Natural killer cell (primary cell): ENCODE measurements around the gene FAM193A. TPM values are rescaled to one million over a fixed set of nuclear protein-coding genes. Genes with fewer than 3 reads are reported as not detected.

Experiments
- ATAC-seq, 3 donors: fragments of 150-1000 bp in 2 of 3; fragments of 200-7000 bp in 1 of 3; cut with Tn5 transposase; 1 replicate in 1 of 3; 2 replicates in 2 of 3; pipeline ENCODE4 v1.10.0; 2021; ENCODE audit warnings: mild to moderate bottlenecking in 2 of 3, moderate library complexity in 2 of 3
- DNase-seq, 2 donors: peaks; one replicate each; pipeline versions ENCODE4 v3.0.0 to v3.0.0-alpha.2; 2013 to 2021; ENCODE audit warnings: mixed read lengths in 1 of 2
- H3K27ac ChIP-seq: one replicate; pipeline ENCODE4 v1.5.1; 2013; ENCODE audit warnings: mild to moderate bottlenecking, low read length
- H3K27me3 ChIP-seq: one replicate; pipeline ENCODE4 v1.6.1; 2013; ENCODE audit warnings: low read length; ENCODE audit not compliant: control insufficient read depth, insufficient read depth
- H3K36me3 ChIP-seq: one replicate; pipeline ENCODE4 v1.6.1; 2013; ENCODE audit warnings: low read length; ENCODE audit not compliant: control insufficient read depth, insufficient read depth
- H3K4me1 ChIP-seq: one replicate; pipeline ENCODE4 v1.6.1; 2013; ENCODE audit warnings: low read length; ENCODE audit not compliant: control insufficient read depth, insufficient read depth
- H3K4me3 ChIP-seq: one replicate; pipeline ENCODE4 v1.5.1; 2013; ENCODE audit warnings: low read length
- H3K9me3 ChIP-seq: one replicate; pipeline ENCODE4 v1.6.1; 2013; ENCODE audit warnings: low read length; ENCODE audit not compliant: control insufficient read depth, insufficient read depth
- H3K27ac Mint-ChIP-seq, 2 donors: one replicate each; pipeline ENCODE4 v1.8.0; 2022; ENCODE audit warnings: mild to moderate bottlenecking in 2 of 2, mixed read lengths in 2 of 2, moderate library complexity in 1 of 2
- H3K27me3 Mint-ChIP-seq, 2 donors: one replicate each; pipeline ENCODE4 v1.8.0; 2022; ENCODE audit warnings: low read depth in 2 of 2, mixed read lengths in 2 of 2
- H3K36me3 Mint-ChIP-seq: one replicate; pipeline ENCODE4 v1.8.0; 2022; ENCODE audit warnings: mixed read lengths
- H3K4me1 Mint-ChIP-seq, 2 donors: one replicate each; pipeline ENCODE4 v1.8.0; 2022; ENCODE audit warnings: mixed read lengths in 2 of 2
- H3K4me3 Mint-ChIP-seq: one replicate; pipeline ENCODE4 v1.8.0; 2022; ENCODE audit warnings: mild to moderate bottlenecking, moderate library complexity, mixed read lengths
- H3K9me3 Mint-ChIP-seq, 2 donors: one replicate each; pipeline ENCODE4 v1.8.0; 2022; ENCODE audit warnings: mixed read lengths in 2 of 2
- CTCF ChIP-seq: fragments of 200-600 bp; IDR thresholded peaks from one replicate; pipeline ENCODE4 v1.8.0; 2022; ENCODE audit warnings: antibody characterized with exemption
- WGBS: methylation state at CpG from one replicate; pipeline ENCODE4 v1.1.7; 2013; ENCODE audit warnings: missing lambda C conversion rate; ENCODE audit not compliant: insufficient coverage; 5-methylcytosine and 5-hydroxymethylcytosine counted together
- intact Hi-C: fragments of 100-400 bp; cut with micrococcal nuclease; formaldehyde crosslinking; loops from one replicate; pipeline ENCODE4 v1.14.2; 2022
- total RNA-seq, 4 donors: library from RNA; stranded (reverse); fragments of 120-200 nt in 1 of 4; gene quantifications; one replicate each; pipeline versions ENCODE4 v1.2.3 to v1.2.4, GENCODE V29; 2013 to 2022

The FAM193A gene
- total RNA-seq, 3 donors from 2014 or later (not counting 1 experiment from before 2014, with no cell fraction given) = 39.4 to 49.3 (median 48.1) TPM

GRCh38 chr4:2714061-2714770 is 177.8 kb downstream of the FAM193A start:
- intact Hi-C loops = no loop called here
- H3K4me1 ChIP-seq = peaks cover 5% of the 10 kb centered on the region
- DNase-seq = peak in 1 of 2 donors; percentile 74
- H3K27ac ChIP-seq = no peak overlapping the region
- peaks cover 18% of the 10 kb centered on the region for H3K36me3 ChIP-seq
- H3K36me3 Mint-ChIP-seq = peaks cover 7% of the 10 kb centered on the region
- ATAC-seq = peak in 1 of 3 donors; percentile 39
- no peaks in the 10 kb centered on the region for H3K27me3 Mint-ChIP-seq
- peaks cover 18 to 20% of the 10 kb centered on the region in 2 donors for H3K4me1 Mint-ChIP-seq
- no peaks in the 10 kb centered on the region for H3K9me3 Mint-ChIP-seq
- no peak overlapping the region for H3K4me3 Mint-ChIP-seq
- no peaks in the 10 kb centered on the region for H3K27me3 ChIP-seq
- H3K4me3 ChIP-seq = no peak overlapping the region
- 49% methylated on average over 10 of the region's 10 CpGs for WGBS
- TF ChIP-seq CTCF = no peak
- H3K9me3 ChIP-seq = no peaks in the 10 kb centered on the region
- H3K27ac Mint-ChIP-seq = peak overlapping the region; percentile 59 to 81

- Mint-ChIP-seq H3K4me1 (peaks cover 18 to 20% of the 10 kb centered on the region in 2 donors), H3K4me3 (no peak overlapping the region), H3K27me3 (no peaks in the 10 kb centered on the region), H3K36me3 (peaks cover 7% of the 10 kb centered on the region), H3K9me3 (no peaks in the 10 kb centered on the region), H3K27ac (no peak overlapping the region)
- ATAC-seq = no peak
- Histone ChIP-seq H3K36me3 (peaks cover 18% of the 10 kb centered on the region), H3K4me1 (peaks cover 5% of the 10 kb centered on the region), H3K27me3 (no peaks in the 10 kb centered on the region), H3K4me3 (no peak overlapping the region), H3K9me3 (no peaks in the 10 kb centered on the region), H3K27ac (no peak overlapping the region)
- intact Hi-C loops = no loop called here
- 95% methylated on average over 4 of the region's 4 CpGs for WGBS
- no peak for DNase-seq
- TF ChIP-seq CTCF = no peak
Measured at GRCh38 chr4:2714918-2715317, 178.5 kb downstream of the FAM193A start.

GRCh38 chr4:2715426-2715825 is 179.0 kb downstream of the FAM193A start:
- H3K9me3 ChIP-seq = no peaks in the 10 kb centered on the region
- 66% methylated on average over 5 of the region's 5 CpGs for WGBS
- no peak overlapping the region for H3K4me3 ChIP-seq
- Mint-ChIP-seq H3K27ac (no peak overlapping the region), H3K36me3 (peaks cover 7% of the 10 kb centered on the region), H3K27me3 (no peaks in the 10 kb centered on the region), H3K4me3 (no peak overlapping the region), H3K9me3 (no peaks in the 10 kb centered on the region), H3K4me1 (peaks cover 18 to 20% of the 10 kb centered on the region in 2 donors)
- no peaks in the 10 kb centered on the region for H3K27me3 ChIP-seq
- H3K36me3 ChIP-seq = peaks cover 18% of the 10 kb centered on the region
- intact Hi-C loops = no loop called here
- no peak overlapping the region for H3K27ac ChIP-seq
- DNase-seq = no peak
- no peak for TF ChIP-seq CTCF
- no peak for ATAC-seq
- H3K4me1 ChIP-seq = peaks cover 5% of the 10 kb centered on the region

GRCh38 chr4:2716236-2716635 is 179.8 kb downstream of the FAM193A start:
- intact Hi-C loops = no loop called here
- Mint-ChIP-seq H3K27me3 (no peaks in the 10 kb centered on the region), H3K4me1 (peaks cover 18 to 20% of the 10 kb centered on the region in 2 donors), H3K27ac (no peak overlapping the region), H3K4me3 (no peak overlapping the region), H3K36me3 (peaks cover 7% of the 10 kb centered on the region), H3K9me3 (no peaks in the 10 kb centered on the region)
- H3K27ac ChIP-seq = no peak overlapping the region
- H3K27me3 ChIP-seq = no peaks in the 10 kb centered on the region
- DNase-seq = no peak
- WGBS = 99% methylated on average over 8 of the region's 8 CpGs
- no peak for ATAC-seq
- H3K9me3 ChIP-seq = no peaks in the 10 kb centered on the region
- peaks cover 5% of the 10 kb centered on the region for H3K4me1 ChIP-seq
- no peak for TF ChIP-seq CTCF
- H3K36me3 ChIP-seq = peaks cover 21% of the 10 kb centered on the region
- H3K4me3 ChIP-seq = no peak overlapping the region
